Measurements from ENCODE around the gene KLHL36.

The KLHL36 gene

DNA sequence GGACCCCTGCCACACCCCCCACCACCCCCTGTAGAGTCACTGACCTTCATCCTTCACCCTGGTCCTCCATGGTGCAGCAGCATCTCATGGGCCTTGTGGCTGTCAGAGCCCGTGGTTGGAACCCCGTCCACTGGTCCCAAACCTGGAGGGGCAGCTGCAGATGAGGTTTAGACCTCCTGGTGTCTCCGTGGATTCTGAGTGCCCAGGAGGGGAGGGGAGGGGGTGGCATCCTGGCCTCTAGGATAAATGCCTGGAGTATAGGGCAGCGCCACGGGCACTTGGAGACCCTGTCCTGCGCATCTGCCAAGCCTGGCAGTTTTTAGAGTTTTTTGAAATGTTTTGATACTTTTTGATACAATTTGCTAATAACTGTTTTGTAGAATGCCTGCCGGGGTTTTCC lies 17.5 kb downstream of the KLHL36 start:
- no peak overlapping the region for H3K4me3 ChIP-seq (ENCODE audit: low read depth, low read length)
- TF ChIP-seq, protein P1, sequence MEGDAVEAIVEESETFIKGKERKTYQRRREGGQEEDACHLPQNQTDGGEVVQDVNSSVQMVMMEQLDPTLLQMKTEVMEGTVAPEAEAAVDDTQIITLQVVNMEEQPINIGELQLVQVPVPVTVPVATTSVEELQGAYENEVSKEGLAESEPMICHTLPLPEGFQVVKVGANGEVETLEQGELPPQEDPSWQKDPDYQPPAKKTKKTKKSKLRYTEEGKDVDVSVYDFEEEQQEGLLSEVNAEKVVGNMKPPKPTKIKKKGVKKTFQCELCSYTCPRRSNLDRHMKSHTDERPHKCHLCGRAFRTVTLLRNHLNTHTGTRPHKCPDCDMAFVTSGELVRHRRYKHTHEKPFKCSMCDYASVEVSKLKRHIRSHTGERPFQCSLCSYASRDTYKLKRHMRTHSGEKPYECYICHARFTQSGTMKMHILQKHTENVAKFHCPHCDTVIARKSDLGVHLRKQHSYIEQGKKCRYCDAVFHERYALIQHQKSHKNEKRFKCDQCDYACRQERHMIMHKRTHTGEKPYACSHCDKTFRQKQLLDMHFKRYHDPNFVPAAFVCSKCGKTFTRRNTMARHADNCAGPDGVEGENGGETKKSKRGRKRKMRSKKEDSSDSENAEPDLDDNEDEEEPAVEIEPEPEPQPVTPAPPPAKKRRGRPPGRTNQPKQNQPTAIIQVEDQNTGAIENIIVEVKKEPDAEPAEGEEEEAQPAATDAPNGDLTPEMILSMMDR (IDR thresholded peaks at IDR 0.05; ENCODE audit: low read depth, low read length), result no peak

DNA sequence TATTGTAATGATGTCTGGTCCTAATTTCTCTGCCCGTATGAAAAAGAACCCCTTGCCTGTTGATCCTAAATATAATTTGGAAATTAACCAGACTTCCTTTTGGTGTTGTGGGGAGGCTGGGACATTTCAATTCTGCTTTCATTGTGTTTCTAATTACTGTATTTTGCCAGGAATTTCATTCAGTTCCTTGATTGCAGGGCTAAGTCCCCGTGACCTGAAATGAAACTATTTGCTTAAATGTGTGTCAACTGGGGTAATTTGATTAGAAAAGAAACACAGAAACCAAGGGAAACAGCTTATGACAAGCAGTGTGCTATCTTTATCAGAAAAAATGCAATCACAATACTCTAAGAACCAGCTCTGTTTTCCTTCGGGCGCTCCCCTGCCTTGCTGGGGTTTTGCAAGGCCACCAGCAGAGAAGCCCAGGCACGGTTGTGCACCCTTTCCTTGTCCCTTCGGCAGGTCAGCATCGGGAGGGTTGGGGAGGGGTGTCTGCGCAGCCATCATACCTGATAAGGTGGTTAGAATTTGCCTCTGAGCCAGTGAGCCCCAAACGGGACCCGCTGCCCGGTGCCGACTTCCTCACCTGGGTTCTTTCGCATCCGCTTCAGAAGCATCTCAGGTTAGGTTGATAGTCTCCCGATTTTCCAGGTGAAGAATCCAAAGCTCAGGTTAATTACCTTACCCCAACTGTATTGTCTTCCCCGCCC lies 19.4 kb downstream of the KLHL36 start:
- no peak overlapping the region for H3K4me3 ChIP-seq (ENCODE audit: low read depth, low read length)
- TF ChIP-seq, protein P1 (IDR thresholded peaks at IDR 0.05; ENCODE audit: low read depth, low read length), result no peak

DNA sequence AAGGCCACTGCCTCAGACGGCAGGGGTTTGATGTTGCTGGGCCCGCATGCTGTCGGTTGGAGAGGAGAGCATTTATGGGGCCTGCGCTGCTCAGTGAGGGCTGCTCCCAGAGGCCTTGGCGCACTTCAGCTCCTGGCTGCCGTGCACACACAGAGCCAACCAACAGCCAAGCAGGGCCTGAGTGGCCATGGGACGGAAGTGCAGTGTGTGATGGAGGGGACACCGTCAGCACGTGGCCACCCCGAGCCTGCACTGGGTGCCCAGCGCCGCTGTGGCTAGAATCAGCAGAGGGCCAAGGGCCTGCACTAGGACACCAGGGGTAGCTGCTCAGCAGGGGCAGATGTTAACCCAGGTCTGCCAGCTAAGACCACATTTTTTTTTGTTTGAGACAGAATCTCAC lies 21.8 kb downstream of the KLHL36 start:
- no peak overlapping the region for H3K4me3 ChIP-seq (ENCODE audit: low read depth, low read length)
- TF ChIP-seq, protein P1 (IDR thresholded peaks at IDR 0.05; ENCODE audit: low read depth, low read length), result no peak

DNA sequence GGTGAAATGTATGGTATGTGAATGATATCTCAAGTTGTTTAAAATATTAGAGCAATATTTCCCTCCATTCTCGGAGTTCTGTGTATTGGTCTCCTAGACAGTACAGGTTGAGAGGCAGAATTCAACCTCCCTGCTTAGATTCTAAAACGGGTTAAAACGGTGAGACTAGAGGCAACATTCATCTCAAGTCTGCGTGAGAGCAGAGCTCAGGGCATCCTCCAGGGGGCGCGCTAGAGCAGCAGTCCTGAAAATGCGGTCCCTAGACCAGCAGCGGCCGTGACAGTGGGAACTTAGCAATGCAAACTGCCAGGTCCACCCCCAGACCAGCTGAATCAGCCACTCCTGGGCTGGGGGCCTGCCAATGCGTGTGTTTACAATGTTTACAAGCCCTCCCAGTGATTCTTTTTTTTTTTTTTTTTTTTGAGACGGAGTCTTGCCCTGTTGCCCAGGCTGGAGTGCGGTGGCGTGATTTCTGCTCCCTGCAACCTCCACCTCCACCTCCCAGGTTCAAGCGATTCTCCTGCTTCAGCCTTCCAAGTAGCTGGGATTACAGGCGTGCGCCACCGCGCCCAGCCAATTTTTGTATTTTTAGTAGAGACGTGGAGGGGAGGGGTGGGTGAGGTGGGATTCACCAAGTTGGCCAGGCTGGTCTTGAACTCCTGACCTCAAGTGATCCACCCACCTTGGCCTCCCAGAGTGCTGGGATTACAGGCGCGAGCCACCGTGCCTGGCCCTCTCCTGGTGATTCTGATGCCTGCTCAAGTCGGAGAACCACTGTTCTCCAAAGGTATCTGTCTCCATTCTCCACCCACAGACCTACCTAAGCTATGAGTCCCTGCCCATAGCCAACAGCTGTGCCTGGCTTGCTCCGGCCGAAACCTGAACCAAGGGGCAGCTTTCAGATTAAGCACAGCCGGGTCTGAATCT lies 24.2 kb downstream of the KLHL36 start:
- TF ChIP-seq, protein P1 (IDR thresholded peaks at IDR 0.05; ENCODE audit: low read depth, low read length), result peak; percentile 91
- no peak overlapping the region for H3K4me3 ChIP-seq (ENCODE audit: low read depth, low read length)

DNA sequence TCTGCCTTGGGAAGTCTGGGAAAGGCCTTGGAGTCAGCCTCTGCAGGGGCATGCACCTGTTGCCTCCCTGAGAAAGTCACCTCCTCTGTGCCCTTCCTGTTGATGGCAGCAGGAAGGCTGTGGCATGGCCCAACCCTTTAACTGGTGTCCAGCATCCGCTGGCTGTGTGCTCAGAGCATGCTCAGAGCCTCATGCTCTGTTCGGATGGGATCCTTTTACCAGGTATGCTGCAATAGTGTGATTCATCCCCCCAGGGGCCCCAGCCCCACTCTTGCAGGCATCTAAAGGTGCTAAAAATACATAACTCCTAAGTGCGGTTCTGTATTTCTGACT lies 24.9 kb downstream of the KLHL36 start:
- TF ChIP-seq, protein P1 (IDR thresholded peaks at IDR 0.05; ENCODE audit: low read depth, low read length), result no peak
- H3K4me3 ChIP-seq (ENCODE audit: low read depth, low read length), result no peak overlapping the region

DNA sequence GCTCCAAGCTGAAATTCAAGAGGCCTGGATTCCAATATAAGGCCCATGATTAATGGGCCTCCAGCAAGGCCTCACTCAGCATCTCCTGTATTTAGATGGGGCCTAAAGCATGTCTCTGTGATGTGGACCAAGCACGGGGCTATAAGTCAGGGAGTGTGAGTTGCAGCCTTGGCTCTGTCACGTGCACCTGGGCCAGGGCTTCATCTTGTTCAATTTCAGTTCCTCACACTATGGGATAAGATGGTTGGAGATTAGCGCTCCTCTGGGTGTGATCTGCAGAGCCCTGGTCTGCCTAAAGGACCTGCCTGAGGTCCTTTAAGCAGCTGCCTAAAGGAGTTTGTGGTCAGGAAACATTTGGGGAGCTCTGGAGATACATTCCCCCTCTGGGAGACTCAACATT lies 25.2 kb downstream of the KLHL36 start:
- TF ChIP-seq, protein P1 (IDR thresholded peaks at IDR 0.05; ENCODE audit: low read depth, low read length), result no peak
- no peak overlapping the region for H3K4me3 ChIP-seq (ENCODE audit: low read depth, low read length)

DNA sequence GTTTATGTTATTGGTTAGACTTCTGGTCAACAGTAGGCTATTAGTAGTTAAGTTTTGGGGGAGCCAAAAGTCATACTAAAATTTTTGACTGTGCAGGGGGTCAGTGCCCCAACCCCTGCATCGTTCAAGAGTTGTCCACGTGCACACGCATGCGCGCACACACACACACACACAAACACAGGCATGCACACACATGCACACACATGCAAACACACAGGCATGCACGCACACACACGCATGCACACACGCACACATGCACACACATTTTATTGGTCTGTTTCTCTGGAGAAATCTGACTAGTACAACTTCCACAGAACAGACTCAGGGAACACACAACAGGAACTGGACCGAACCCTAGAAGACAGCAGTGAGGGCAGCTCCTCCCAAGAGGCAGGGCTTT lies 27.1 kb downstream of the KLHL36 start:
- H3K4me3 ChIP-seq (ENCODE audit: low read depth, low read length), result no peak overlapping the region
- TF ChIP-seq, protein P1 (IDR thresholded peaks at IDR 0.05; ENCODE audit: low read depth, low read length), result no peak
